ENCODE results near the gene CDCA3.

The CDCA3 gene

GRCh38 chr12:6824901-6825381 is 26.1 kb downstream of the CDCA3 start:
- Mint-ChIP-seq H3K4me3 (no peak overlapping the region), H3K4me1 (peaks cover 50% of the 10 kb centered on the region), H3K27me3 (peaks cover 91% of the 10 kb centered on the region)

GRCh38 chr12:6824085-6824775 is 26.9 kb downstream of the CDCA3 start:
- H3K4me3 Mint-ChIP-seq, result no peak overlapping the region
- no peaks in the 10 kb centered on the region for H3K9me3 Mint-ChIP-seq
- no peaks in the 10 kb centered on the region for H3K36me3 Mint-ChIP-seq
- no peak for ATAC-seq
- peaks cover 84% of the 10 kb centered on the region for H3K27me3 Mint-ChIP-seq
- H3K4me1 Mint-ChIP-seq, result peaks cover 45% of the 10 kb centered on the region
- no peak overlapping the region for H3K27ac Mint-ChIP-seq

More at GRCh38 chr12:6824901-6825381, 26.1 kb downstream of the CDCA3 start:
- Mint-ChIP-seq H3K9me3 (no peaks in the 10 kb centered on the region), H3K27ac (no peak overlapping the region), H3K36me3 (no peaks in the 10 kb centered on the region)
- ATAC-seq, result no peak

- peaks cover 77% of the 10 kb centered on the region for H3K27me3 Mint-ChIP-seq
- ATAC-seq, result no peak
- peaks cover 39% of the 10 kb centered on the region for H3K4me1 Mint-ChIP-seq
- H3K36me3 Mint-ChIP-seq, result no peaks in the 10 kb centered on the region
- H3K27ac Mint-ChIP-seq, result no peak overlapping the region
- H3K9me3 Mint-ChIP-seq, result no peaks in the 10 kb centered on the region
- no peak overlapping the region for H3K4me3 Mint-ChIP-seq
These were observed 27.7 kb downstream of the CDCA3 start for GRCh38 chr12:6823182-6824084.

GRCh38 chr12:6822426-6823135 is 28.5 kb downstream of the CDCA3 start:
- H3K27me3 Mint-ChIP-seq, result peaks cover 69% of the 10 kb centered on the region
- H3K27ac Mint-ChIP-seq, result no peak overlapping the region

GRCh38 chr12:6821591-6822425 is 29.3 kb downstream of the CDCA3 start, which contains the start of gene GPR162:
Gene GPR162, plus strand, starts transcription at chr12:6821821. Its CDS starts 2,078 bp downstream, at chr12:6823899.
- H3K27me3 Mint-ChIP-seq, result peaks cover 61% of the 10 kb centered on the region
- H3K36me3 Mint-ChIP-seq, result no peaks in the 10 kb centered on the region
- H3K27ac Mint-ChIP-seq, result no peak within 1 kb of the TSS
- no peak for ATAC-seq
- H3K9me3 Mint-ChIP-seq, result no peaks in the 10 kb centered on the region
- H3K4me1 Mint-ChIP-seq, result peaks cover 25% of the 10 kb centered on the region
- H3K4me3 Mint-ChIP-seq, result peak within 1 kb of the TSS; percentile 41

More at GRCh38 chr12:6822426-6823135, 28.5 kb downstream of the CDCA3 start:
- Mint-ChIP-seq H3K4me1 (peaks cover 32% of the 10 kb centered on the region), H3K4me3 (no peak overlapping the region), H3K9me3 (no peaks in the 10 kb centered on the region), H3K36me3 (no peaks in the 10 kb centered on the region)
- no peak for ATAC-seq

- Mint-ChIP-seq H3K9me3 (no peaks in the 10 kb centered on the region), H3K36me3 (no peaks in the 10 kb centered on the region), H3K4me3 (no peak overlapping the region), H3K4me1 (peaks cover 19% of the 10 kb centered on the region), H3K27me3 (peaks cover 45% of the 10 kb centered on the region), H3K27ac (no peak overlapping the region)
- ATAC-seq, result no peak
These were observed 30.9 kb downstream of the CDCA3 start for GRCh38 chr12:6820166-6820565.

GRCh38 chr12:6819106-6820030 is 31.7 kb downstream of the CDCA3 start:
- Mint-ChIP-seq H3K4me1 (peaks cover 18% of the 10 kb centered on the region), H3K9me3 (no peaks in the 10 kb centered on the region), H3K4me3 (no peak overlapping the region), H3K27ac (no peak overlapping the region), H3K27me3 (peaks cover 40% of the 10 kb centered on the region), H3K36me3 (no peaks in the 10 kb centered on the region)
- no peak for ATAC-seq

GRCh38 chr12:6818645-6819044 is 32.4 kb downstream of the CDCA3 start:
- H3K27ac Mint-ChIP-seq, result no peak overlapping the region
- no peaks in the 10 kb centered on the region for H3K36me3 Mint-ChIP-seq
- no peak for ATAC-seq
- no peaks in the 10 kb centered on the region for H3K9me3 Mint-ChIP-seq
- peaks cover 38% of the 10 kb centered on the region for H3K27me3 Mint-ChIP-seq
- no peak overlapping the region for H3K4me3 Mint-ChIP-seq
- H3K4me1 Mint-ChIP-seq, result peaks cover 18% of the 10 kb centered on the region

- Mint-ChIP-seq H3K36me3 (no peaks in the 10 kb centered on the region), H3K27me3 (peaks cover 34% of the 10 kb centered on the region), H3K4me1 (peaks cover 18% of the 10 kb centered on the region), H3K4me3 (no peak overlapping the region), H3K9me3 (no peaks in the 10 kb centered on the region), H3K27ac (no peak overlapping the region)
- no peak for ATAC-seq
These were observed 32.9 kb downstream of the CDCA3 start for GRCh38 chr12:6818222-6818621.

- Mint-ChIP-seq H3K9me3 (no peaks in the 10 kb centered on the region), H3K27ac (no peak overlapping the region)
These were observed 33.4 kb downstream of the CDCA3 start for GRCh38 chr12:6817662-6818157.

GRCh38 chr12:6817098-6817497 is 34.0 kb downstream of the CDCA3 start:
- Mint-ChIP-seq H3K4me1 (peaks cover 17% of the 10 kb centered on the region), H3K27me3 (peaks cover 22% of the 10 kb centered on the region), H3K9me3 (no peaks in the 10 kb centered on the region), H3K27ac (no peak overlapping the region), H3K4me3 (no peak overlapping the region), H3K36me3 (no peaks in the 10 kb centered on the region)
- ATAC-seq, result no peak

More at GRCh38 chr12:6817662-6818157, 33.4 kb downstream of the CDCA3 start:
- no peak overlapping the region for H3K4me3 Mint-ChIP-seq
- no peak for ATAC-seq
- no peaks in the 10 kb centered on the region for H3K36me3 Mint-ChIP-seq
- peaks cover 17% of the 10 kb centered on the region for H3K4me1 Mint-ChIP-seq
- peaks cover 29% of the 10 kb centered on the region for H3K27me3 Mint-ChIP-seq

GRCh38 chr12:6816598-6816997 is 34.5 kb downstream of the CDCA3 start:
- Mint-ChIP-seq H3K36me3 (no peaks in the 10 kb centered on the region), H3K27ac (no peak overlapping the region), H3K4me3 (no peak overlapping the region), H3K27me3 (peaks cover 17% of the 10 kb centered on the region), H3K4me1 (peaks cover 15% of the 10 kb centered on the region), H3K9me3 (no peaks in the 10 kb centered on the region)
- ATAC-seq, result no peak

- H3K27me3 Mint-ChIP-seq, result peaks cover 8% of the 10 kb centered on the region
- no peak overlapping the region for H3K27ac Mint-ChIP-seq
- H3K36me3 Mint-ChIP-seq, result no peaks in the 10 kb centered on the region
- no peak for ATAC-seq
- H3K4me3 Mint-ChIP-seq, result no peak overlapping the region
- no peaks in the 10 kb centered on the region for H3K9me3 Mint-ChIP-seq
- H3K4me1 Mint-ChIP-seq, result peaks cover 21% of the 10 kb centered on the region
These were observed 37.7 kb downstream of the CDCA3 start for GRCh38 chr12:6813363-6813762.

Measured in stimulated activated memory B cell treated with anti-CD40 and anti-IgM and Interleukin-4, amounts not matched to agents 10 μg/mL and 1 μg/mL and 100 μg/mL, for 72 hours (primary cell).